ES-I3 (cell line): ENCODE results near the gene SSU72.
A peak's percentile ranks its signal among the peaks of the same experiment; 100 is the strongest.

Source experiments
- H3K36me3 ChIP-seq: 2 replicates; pipeline ENCODE4 v1.6.1; 2013; ENCODE audit warnings: mild to moderate bottlenecking, low read length, control low read depth, moderate library complexity; ENCODE audit not compliant: insufficient read depth
- H3K4me1 ChIP-seq: 2 replicates; pipeline ENCODE4 v1.6.1; 2013; ENCODE audit warnings: mild to moderate bottlenecking, control low read depth, low read length; ENCODE audit not compliant: insufficient read depth
- H3K9ac ChIP-seq: 2 replicates; pipeline ENCODE4 v1.6.1; 2013; ENCODE audit warnings: low read depth, mild to moderate bottlenecking, low read length, moderate library complexity
- H3K9me3 ChIP-seq: 2 replicates; pipeline ENCODE4 v1.6.1; 2013; ENCODE audit warnings: mild to moderate bottlenecking, low read length, moderate library complexity; ENCODE audit not compliant: control insufficient read depth, insufficient read depth

Gene SSU72

DNA sequence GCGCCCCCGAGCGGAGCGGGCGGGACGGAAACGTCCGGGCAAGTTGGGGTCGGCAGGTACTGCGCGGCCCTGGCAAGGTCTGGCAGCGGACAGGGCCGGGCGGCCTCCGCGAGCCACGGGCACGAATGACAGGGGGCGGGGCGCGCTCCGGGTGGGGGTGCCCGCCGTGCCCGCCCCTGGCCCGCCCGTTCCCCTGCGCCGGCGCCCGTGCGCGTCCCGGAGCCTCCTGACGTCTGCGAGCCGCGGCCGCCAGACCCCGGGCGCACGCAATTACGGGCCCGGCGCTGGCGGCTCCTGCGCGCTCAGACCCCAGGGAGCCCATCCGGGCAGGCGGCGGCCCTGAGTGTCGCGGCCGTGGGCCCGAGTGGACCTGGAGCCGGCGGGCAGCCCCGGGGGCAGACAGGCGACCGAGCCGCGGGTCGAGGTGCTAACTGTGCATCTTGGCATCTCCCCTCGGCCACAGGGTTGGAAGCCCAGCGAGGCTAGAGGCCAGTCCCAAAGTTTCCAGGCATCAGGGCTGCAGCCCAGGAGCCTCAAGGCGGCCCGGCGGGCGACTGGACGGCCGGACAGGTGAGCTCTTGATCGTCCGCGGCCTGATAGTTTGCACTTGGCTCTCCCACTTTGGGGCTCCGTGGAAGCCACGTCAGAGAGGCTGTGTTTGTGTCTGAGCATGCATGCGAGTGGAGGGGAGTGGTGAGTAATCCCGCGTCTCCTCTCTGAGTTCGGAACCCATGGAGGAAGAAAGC is 41.6 kb upstream of the SSU72 start:
- Histone ChIP-seq H3K9ac (peak overlapping the region; percentile 100), H3K9me3 (no peaks in the 10 kb centered on the region), H3K36me3 (no peaks in the 10 kb centered on the region; the same call in 1 of the 2 replicates), H3K4me1 (no peaks in the 10 kb centered on the region; the same call in 1 of the 2 replicates)

DNA sequence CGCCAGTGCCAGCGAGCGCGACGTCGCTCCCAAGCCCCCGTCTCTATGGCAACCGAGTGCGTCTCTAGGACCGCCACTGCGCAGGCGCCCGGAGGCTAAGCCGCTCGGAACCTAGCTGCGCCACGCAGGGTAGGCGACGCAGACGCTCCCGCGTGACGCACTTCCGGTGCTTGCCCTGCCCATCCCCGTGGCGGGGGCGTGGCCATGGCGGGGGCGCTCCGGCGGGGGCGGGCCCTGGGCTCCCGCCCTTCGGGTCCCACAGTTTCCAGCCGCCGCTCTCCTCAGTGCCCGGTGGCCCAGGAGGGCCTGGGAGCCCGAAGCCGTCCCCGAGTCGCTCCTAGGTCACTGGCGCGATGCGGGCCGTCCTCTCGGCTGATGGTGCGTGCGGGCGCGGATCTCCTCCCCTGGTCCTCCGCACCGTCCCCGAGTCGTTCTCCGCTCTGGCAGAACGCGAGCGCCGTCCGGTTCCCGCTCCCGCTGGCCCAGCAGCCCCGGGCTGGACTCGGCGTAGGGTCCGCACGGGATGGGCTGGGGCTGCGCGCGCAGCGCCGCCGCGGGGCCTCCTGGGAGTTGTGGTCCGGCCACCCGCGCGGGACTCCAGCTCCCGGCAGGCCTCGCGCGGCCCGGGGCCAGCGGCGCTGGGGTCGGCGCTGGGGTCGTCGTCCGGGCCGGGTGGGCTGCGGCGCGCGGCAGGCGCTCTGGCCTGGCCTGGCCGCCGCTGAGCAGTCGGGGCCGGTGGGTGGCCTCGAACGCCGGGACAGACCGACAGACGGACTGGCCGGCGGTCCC is 40.8 kb upstream of the SSU72 start, which contains the start of gene MIB2:
Gene MIB2, plus strand, starts transcription at position 245 of the 789 bp plus-strand sequence. CDS start 7,953 bp downstream, outside the sequence.
- peak within 1 kb of the TSS; percentile 100 for H3K9ac ChIP-seq
- no peaks in the 10 kb centered on the region for H3K9me3 ChIP-seq
- no peaks in the 10 kb centered on the region; the same call in none of the 2 replicates for H3K4me1 ChIP-seq
- H3K36me3 ChIP-seq = no peaks in the 10 kb centered on the region; the same call in 1 of the 2 replicates

DNA sequence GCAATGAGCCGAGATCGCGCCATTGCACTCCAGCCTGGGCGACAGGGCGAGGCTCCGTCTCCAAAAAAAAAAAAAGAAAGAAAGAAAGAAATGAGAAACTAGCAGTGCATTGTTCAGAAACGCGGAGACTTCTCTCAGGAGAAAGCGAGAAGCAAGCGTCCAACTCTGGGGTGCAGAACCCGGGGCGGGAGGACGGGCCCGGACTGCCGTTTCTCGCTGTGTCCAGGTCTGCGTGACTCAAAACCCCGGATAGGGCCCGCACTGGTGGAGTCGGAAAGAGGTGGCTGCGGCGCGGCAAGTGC is 40.2 kb upstream of the SSU72 start:
- Histone ChIP-seq H3K36me3 (no peaks in the 10 kb centered on the region; the same call in 1 of the 2 replicates), H3K9me3 (no peaks in the 10 kb centered on the region), H3K4me1 (no peaks in the 10 kb centered on the region; the same call in none of the 2 replicates), H3K9ac (peak overlapping the region; percentile 100; the same call in 1 of the 2 replicates)

DNA sequence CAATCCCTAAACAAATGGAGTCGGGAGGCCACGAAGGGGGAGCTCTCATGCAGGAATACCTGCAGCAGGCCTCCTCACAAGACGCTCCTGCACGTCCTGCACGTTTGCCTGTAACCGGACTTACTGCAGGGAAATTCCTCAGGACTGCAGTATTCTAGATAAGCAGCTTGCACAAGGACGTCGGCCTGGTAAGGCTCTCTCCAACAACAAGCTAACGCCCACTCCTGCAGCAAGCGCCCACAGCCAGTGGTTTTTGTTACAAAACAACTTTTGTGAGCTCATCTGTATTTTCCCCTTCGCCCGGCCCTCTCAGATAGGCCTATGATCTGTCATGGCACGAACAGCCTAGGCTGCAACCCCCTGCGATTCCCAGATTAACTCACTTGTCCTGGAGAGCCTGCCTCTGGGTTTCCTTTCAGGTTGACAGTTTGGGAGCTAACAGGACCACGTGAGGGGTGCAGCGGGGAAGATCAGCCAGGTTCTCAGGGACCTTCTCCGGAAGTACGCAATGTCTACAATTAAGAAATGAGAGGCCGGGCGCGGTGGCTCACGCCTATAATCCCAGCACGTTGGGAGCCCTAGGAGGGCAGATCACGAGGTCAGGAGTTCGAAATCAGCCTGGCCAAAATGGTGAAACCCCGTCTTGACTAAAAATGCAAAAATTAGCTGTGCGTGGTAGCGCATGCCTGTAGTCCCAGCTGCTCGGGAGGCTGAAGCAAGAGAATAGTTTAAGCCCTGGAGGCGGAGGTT is 39.7 kb upstream of the SSU72 start:
- no peaks in the 10 kb centered on the region for H3K9me3 ChIP-seq
- no peaks in the 10 kb centered on the region; the same call in 1 of the 2 replicates for H3K36me3 ChIP-seq
- peak overlapping the region; percentile 100; the same call in 1 of the 2 replicates for H3K9ac ChIP-seq
- H3K4me1 ChIP-seq = no peaks in the 10 kb centered on the region; the same call in none of the 2 replicates

DNA sequence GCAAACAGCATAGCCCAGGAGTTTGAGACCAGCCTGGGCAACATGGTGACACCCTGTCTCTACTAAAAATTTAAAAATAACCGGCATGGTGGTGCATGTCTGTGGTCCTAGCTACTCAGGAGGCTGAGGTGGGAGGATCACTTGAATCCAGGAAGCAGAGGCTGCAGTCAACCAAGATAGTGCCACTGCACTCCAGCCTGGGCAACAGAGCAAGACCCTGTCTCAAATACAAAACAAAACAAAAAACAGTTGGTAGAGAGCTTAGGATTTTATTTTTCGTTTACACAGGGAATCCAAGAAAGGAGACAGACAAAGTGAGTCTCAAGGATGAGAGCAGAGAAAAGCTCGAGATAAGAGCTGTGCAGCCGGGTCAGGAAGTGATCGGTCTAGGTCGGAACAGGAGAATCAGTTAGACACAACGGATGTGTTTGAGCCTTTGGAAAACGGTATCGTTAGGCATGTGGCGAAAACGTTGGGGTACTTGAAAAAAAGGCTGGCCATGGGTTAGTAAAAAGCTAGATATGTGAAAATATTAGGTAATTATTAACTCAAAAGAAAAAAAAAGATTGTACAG is 38.9 kb upstream of the SSU72 start:
- Histone ChIP-seq H3K9me3 (no peaks in the 10 kb centered on the region), H3K4me1 (no peaks in the 10 kb centered on the region; the same call in none of the 2 replicates), H3K36me3 (no peaks in the 10 kb centered on the region; the same call in 1 of the 2 replicates), H3K9ac (peak overlapping the region; percentile 100; the same call in 1 of the 2 replicates)

DNA sequence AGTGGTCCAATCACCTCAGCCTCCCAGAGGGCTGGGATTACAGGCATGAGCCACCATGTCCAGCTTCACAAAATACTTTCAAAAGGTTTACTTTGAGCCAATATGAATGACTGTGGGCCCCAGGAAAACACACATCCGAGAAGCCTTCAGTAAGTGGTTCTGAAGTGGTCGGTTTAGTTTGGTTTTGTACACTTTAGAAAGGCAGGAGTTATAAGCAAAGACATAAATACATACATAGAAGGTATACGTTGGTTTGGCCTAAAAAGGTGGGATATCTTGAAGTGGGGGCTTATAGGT is 37.4 kb upstream of the SSU72 start:
- Histone ChIP-seq H3K9me3 (no peaks in the 10 kb centered on the region), H3K9ac (no peak overlapping the region), H3K36me3 (no peaks in the 10 kb centered on the region), H3K4me1 (no peaks in the 10 kb centered on the region; the same call in none of the 2 replicates)

DNA sequence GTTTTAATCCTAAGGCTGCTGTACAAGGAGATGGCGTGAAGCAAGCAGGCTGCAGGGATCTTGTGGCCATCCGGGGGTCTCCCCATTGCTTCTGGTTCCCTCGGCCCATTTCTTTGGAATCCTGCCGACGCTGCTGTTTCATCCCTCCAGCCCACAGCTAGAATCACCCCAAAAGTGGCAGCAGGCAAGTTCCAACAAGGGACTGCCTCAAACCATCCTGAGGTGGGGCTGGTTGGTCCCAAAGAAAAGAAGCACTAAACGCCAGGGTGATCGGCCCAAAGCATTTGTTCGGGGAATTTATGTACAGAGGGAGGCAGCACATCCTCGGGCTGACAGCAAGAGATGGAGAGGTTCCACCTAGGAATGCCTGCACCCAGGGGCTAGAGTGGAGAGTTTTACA is 36.1 kb upstream of the SSU72 start:
- Histone ChIP-seq H3K9ac (no peak overlapping the region), H3K36me3 (no peaks in the 10 kb centered on the region), H3K4me1 (no peaks in the 10 kb centered on the region; the same call in none of the 2 replicates), H3K9me3 (no peaks in the 10 kb centered on the region)

DNA sequence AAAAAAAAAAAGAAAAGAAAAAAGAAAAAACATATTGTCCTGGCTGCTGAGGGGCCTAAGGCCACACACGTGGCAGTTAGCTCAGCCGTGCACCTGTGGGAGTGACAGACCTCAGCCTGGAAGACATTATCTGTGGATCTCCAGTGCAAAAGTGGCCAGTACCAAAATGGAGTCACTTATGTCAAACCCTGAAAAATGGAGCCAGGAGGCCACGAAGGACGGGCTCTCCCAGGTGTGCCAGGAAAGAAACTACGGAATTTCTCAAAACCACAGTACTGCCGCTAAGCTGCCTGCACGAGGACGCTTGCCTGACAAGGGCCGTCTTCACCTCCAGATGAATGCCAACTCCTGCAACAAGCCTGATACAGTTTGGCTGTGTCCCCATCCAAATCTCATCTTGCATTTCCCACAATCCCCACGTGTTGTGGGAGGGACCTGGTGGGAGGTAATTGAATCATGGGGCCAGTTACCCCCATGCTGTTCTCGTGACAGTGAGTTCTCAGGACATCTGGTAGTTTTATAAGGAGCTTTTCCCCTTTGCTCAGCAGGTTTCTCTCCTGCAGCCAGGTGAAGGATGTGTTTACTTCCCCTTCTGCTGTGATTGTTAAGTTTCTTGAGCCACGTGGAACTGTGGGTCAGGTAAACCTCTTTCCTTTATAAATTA is 35.3 kb upstream of the SSU72 start:
- Histone ChIP-seq H3K4me1 (no peaks in the 10 kb centered on the region; the same call in none of the 2 replicates), H3K9ac (no peak overlapping the region), H3K9me3 (no peaks in the 10 kb centered on the region), H3K36me3 (no peaks in the 10 kb centered on the region)

DNA sequence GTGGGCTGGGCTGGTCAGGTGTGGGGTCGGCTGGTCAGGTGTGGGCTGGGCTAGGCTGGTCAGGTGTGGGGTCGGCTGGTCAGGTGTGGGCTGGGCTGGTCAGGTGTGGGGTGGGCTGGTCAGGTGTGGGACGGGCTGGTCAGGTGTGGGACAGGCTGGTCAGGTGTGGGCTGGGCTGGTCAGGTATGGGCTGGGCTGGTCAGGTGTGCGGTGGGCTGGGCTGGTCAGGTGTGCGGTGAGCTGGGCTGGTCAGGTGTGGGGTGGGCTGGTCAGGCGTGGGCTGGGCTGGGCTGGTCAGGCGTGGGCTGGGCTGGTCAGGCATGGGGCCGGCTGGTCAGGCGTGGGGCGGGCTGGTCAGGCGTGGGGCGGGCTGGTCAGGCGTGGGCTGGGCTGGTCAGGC is 31.6 kb upstream of the SSU72 start:
- Histone ChIP-seq H3K9ac (no peak overlapping the region), H3K36me3 (no peaks in the 10 kb centered on the region), H3K4me1 (no peaks in the 10 kb centered on the region; the same call in 1 of the 2 replicates), H3K9me3 (no peaks in the 10 kb centered on the region)

DNA sequence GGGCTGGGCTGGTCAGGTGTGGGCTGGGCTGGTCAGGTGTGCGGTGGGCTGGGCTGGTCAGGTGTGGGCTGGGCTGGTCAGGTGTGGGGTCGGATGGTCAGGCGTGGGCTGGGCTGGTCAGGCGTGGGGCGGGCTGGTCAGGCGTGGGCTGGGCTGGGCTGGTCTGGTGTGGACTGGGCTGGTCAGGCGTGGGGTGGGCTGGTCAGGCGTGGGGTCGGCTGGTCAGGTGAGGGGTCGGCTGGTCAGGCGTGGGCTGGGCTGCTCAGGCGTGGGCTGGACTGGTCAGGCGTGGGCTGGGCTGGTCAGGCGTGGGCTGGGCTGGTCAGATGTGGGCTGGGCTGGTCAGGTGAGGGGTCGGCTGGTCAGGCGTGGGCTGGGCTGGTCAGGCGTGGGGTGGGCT is 31.1 kb upstream of the SSU72 start:
- Histone ChIP-seq H3K36me3 (no peaks in the 10 kb centered on the region), H3K9me3 (no peaks in the 10 kb centered on the region), H3K4me1 (no peaks in the 10 kb centered on the region; the same call in 1 of the 2 replicates), H3K9ac (no peak overlapping the region)

DNA sequence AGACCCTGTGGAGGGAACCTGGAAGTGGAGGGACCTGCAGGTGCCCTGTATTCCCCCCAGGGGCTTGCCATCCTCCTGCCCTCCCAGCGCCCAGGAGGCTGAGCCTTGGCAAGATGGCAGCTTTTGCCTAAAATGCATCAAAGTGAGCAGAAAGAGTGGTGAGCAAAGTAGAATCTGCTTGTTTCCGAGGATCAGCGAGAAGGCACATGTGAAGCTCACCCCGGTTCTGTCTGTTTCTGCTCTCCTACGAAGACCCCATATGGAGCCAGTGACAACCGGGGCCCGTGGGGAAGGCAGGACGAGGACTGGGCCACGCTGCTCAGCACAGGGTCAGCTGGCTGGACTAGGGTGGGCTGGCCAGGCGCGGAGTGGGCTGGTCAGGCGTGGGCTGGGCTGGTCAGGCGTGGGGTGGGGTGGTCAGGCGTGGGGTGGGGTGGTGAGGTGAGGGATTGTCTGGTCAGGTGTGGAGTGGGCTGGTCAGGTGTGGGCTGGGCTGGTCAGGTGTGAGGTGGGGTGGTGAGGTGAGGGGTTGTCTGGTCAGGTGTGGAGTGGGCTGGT is 30.4 kb upstream of the SSU72 start:
- Histone ChIP-seq H3K4me1 (no peaks in the 10 kb centered on the region; the same call in 1 of the 2 replicates), H3K36me3 (no peaks in the 10 kb centered on the region), H3K9me3 (no peaks in the 10 kb centered on the region), H3K9ac (no peak overlapping the region)

DNA sequence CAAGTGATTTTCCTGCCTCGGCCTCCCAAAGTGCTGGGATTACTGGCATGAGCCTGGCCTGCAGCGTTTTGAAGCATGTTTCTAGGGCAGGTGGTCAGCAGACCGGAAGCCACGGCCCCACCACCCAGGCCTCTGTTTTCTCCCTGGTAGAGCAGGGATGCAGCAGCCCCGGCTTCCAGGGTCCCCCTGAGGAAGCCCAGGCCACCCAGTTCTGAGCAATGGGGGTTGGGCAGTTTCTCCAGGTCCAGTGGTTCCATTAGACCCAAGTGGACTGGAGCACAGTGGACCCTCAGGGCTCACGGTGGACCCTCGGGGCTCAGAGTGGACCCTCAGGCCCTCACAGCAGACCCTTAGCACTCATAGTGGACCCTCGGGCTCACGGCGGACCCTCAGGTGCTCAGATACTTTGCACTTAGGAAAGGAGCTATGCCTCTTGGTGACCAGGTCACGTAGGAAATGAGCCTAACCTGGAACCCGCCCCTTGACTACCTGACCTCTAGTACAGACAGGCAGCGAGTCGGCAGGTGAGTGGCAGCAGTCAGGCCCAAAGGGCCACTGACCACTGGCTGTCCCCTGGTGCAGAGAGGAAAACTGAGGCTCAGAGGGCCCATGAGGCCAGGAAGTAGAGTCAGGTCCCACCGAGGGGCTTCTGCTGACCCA is 29.8 kb upstream of the SSU72 start:
- Histone ChIP-seq H3K9ac (no peak overlapping the region), H3K4me1 (no peaks in the 10 kb centered on the region), H3K36me3 (no peaks in the 10 kb centered on the region), H3K9me3 (no peaks in the 10 kb centered on the region)
